Measurements from ENCODE around the gene PRPF39.

GRCh38 chr14:45128963-45129629, 45.2 kb downstream of the PRPF39 start:
- TF ChIP-seq CTCF (IDR thresholded peaks at IDR 0.05) (no peak), TEAD4 (CRISPR knock-in tag; IDR thresholded peaks at IDR 0.05) (no peak), ZSCAN18 (CRISPR knock-in tag; IDR thresholded peaks at IDR 0.05) (no peak), ZNF423 (CRISPR knock-in tag; IDR thresholded peaks at IDR 0.05) (no peak), ZNF263 (CRISPR knock-in tag; IDR thresholded peaks at IDR 0.05; ENCODE audit: low read depth) (no peak), MAX (CRISPR knock-in tag; IDR thresholded peaks at IDR 0.05) (no peak), ATF1 (CRISPR knock-in tag; IDR thresholded peaks at IDR 0.05) (no peak), MYBL2 (CRISPR knock-in tag; IDR thresholded peaks at IDR 0.05) (no peak), KAT7 (CRISPR knock-in tag; IDR thresholded peaks at IDR 0.05; ENCODE audit: borderline replicate concordance) (no peak), GRHL2 (CRISPR knock-in tag; IDR thresholded peaks at IDR 0.05; ENCODE audit: insufficient replicate concordance, severe bottlenecking) (no peak), RELA (CRISPR knock-in tag; IDR thresholded peaks at IDR 0.05; ENCODE audit: borderline replicate concordance) (no peak), IRF2 (CRISPR knock-in tag; IDR thresholded peaks at IDR 0.05; ENCODE audit: borderline replicate concordance, low read depth) (no peak), CREM (CRISPR knock-in tag; IDR thresholded peaks at IDR 0.05) (no peak)
